ENCODE results near the gene B3GALT4.
"Not testable (repeated sequence)": the region's sequence is repeated elsewhere in the genome, so short reads cannot be mapped to it uniquely, and the experiment has no call there.

The B3GALT4 gene

GRCh38 chr6:33272275-33273128 lies 4.4 kb upstream of the B3GALT4 start:
- no peak for DNase-seq

DNA sequence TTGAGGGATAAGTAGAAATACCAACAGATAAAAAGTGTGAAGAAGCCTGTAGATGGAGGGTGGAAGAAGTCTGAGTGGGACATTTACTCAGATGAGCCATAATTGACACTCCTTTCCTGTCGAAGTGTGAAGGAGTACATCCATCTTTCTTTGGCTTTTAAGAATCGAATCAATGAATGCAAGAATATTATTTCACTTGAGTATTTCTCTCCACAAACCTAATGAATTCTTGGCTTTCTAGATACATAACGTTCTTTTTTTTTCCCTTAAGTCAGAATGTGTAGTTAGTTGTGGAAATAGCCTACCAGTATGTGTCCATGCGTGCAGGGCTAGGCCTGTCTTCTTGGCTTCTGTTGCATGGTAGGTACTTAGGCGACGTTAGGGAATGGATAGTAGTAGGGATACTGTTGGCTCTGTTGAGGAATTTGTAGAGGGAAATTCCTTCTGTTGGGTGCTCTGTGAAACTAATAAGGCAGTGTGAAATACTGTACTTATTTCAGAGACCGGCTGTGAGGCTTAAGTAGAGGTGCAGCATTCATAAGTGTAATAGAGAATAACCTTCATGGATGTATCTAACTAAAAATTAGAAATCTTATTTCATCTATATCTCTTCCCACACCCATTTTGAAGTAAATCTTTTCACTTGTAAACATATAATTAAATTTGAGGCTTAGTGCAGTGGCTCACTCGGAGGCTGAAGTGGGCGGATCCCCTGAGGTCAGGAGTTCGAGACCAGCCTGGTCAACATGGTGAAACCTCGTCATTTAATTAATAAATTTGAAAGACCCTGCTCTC lies 3.6 kb upstream of the B3GALT4 start:
- DNase-seq = no peak

GRCh38 chr6:33273924-33274902 lies 2.7 kb upstream of the B3GALT4 start:
- no peak for DNase-seq

DNA sequence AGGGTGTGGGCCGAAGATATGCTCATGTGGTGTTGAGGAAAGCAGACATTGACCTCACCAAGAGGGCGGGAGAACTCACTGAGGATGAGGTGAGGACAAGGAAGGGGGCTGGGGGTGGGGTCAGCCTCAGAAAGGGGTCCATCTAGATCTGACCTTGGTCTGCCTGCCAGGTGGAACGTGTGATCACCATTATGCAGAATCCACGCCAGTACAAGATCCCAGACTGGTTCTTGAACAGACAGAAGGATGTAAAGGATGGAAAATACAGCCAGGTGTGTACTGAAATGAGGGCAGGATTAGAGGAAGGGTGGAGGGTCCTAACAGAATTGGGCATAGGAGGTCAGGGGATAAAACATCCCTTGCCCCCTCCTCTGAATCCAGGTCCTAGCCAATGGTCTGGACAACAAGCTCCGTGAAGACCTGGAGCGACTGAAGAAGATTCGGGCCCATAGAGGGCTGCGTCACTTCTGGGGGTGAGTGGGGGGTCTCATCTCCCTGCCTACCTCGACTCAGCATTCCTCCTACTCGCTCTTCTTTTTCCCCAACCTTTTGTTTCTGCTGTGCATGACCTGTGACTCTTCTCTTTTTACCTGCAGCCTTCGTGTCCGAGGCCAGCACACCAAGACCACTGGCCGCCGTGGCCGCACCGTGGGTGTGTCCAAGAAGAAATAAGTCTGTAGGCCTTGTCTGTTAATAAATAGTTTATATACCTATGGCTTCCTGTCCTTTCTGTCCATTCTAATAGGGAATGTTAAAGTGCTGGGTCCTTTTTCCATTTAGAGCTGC lies 935 bp upstream of the B3GALT4 start:
- not testable (repeated sequence) for DNase-seq

DNA sequence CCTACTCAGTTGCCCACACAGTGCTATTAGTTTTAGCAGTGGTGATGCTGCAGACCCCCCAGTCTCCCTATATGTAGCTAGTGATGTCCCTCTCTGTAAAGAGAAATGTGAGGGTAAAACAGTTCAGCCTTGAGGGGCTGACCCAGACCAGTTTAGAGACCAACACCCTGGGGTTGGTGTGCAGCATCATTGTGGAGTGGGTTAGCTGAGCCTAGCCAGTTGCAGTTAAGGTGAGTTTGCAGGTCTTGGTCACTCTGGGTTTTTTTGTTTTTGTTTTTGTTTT lies 401 bp upstream of the B3GALT4 start:
- no peak for DNase-seq

DNA sequence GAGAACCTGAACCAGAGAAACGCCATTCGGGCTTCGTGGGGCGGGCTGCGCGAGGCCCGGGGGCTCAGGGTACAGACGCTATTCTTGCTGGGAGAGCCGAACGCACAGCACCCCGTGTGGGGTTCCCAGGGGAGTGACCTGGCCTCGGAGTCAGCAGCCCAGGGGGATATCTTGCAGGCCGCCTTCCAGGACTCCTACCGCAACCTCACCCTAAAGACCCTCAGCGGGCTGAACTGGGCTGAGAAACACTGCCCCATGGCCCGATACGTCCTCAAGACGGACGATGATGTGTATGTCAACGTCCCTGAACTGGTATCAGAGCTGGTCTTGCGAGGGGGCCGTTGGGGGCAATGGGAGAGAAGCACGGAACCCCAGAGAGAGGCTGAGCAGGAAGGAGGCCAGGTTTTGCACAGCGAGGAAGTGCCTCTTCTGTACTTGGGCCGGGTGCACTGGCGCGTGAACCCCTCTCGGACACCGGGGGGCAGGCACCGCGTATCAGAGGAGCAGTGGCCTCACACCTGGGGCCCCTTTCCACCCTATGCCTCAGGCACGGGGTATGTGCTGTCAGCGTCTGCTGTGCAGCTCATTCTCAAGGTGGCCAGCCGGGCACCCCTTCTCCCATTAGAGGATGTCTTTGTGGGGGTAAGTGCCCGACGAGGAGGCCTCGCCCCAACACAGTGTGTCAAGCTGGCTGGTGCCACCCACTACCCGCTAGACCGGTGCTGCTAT lies 904 bp downstream of the B3GALT4 start:
- no peak for DNase-seq

DNA sequence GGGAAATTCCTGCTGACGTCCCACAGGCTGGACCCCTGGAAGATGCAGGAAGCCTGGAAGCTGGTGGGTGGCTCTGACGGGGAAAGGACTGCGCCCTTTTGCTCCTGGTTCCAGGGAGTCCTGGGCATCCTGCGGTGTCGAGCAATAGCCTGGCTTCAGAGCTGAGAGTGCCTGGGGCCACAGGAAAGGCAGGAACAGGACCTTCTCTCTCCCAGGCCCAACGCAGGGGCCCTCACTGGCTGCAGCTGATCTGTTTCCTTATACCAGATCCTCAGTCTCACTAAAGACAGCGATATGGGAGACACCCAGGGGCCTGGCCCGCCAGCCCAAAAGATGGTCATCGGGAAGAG lies 1.4 kb downstream of the B3GALT4 start:
- DNase-seq = no peak

GRCh38 chr6:33278810-33279209 lies 1.9 kb downstream of the B3GALT4 start:
- no peak for DNase-seq

DNA sequence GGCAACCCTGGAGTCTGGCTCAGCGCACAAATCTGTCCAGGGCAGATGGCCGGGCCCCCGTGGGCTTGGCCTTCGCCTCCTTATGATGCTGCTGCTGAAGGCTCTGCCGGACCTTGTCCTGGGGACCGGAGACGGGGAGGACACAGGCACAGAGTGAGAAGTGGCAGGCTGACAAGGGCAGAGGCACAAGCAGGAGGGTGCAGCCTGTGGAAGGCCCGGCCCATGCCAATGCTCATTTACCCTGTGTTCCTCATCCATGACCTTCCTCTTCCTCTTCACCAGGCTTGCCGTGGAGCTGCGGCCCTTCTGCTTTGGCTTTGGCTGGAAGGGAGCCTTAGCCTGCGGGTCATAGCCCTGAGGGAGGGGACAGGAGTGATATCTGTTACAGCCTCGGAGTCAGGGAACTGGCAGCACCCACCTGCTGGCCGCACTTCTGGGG lies 2.4 kb downstream of the B3GALT4 start:
- no peak for DNase-seq

- DNase-seq = no peak
Measured at GRCh38 chr6:33279971-33280511, 3.1 kb downstream of the B3GALT4 start.

GRCh38 chr6:33280539-33280938 lies 3.6 kb downstream of the B3GALT4 start:
- DNase-seq = no peak

DNA sequence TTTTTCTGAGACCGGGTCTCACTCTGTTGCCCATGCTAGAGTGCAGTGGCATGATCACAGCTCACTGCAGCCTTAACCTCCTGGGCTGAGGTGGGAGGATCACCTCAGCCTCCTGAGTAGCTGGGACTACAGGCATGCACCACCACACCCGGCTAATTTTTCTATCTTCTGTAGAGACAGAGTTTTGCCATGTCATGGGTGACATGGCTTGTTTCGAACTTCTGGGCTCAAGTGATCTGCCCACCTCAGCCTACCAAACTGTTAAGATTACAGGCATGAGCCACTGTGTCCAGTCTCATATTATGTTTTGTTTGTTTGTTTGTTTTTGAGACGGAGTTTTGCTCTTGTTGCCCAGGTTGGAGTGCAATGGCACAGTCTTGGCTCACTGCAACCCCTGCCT lies 8.3 kb downstream of the B3GALT4 start:
- DNase-seq = not testable (repeated sequence)

DNA sequence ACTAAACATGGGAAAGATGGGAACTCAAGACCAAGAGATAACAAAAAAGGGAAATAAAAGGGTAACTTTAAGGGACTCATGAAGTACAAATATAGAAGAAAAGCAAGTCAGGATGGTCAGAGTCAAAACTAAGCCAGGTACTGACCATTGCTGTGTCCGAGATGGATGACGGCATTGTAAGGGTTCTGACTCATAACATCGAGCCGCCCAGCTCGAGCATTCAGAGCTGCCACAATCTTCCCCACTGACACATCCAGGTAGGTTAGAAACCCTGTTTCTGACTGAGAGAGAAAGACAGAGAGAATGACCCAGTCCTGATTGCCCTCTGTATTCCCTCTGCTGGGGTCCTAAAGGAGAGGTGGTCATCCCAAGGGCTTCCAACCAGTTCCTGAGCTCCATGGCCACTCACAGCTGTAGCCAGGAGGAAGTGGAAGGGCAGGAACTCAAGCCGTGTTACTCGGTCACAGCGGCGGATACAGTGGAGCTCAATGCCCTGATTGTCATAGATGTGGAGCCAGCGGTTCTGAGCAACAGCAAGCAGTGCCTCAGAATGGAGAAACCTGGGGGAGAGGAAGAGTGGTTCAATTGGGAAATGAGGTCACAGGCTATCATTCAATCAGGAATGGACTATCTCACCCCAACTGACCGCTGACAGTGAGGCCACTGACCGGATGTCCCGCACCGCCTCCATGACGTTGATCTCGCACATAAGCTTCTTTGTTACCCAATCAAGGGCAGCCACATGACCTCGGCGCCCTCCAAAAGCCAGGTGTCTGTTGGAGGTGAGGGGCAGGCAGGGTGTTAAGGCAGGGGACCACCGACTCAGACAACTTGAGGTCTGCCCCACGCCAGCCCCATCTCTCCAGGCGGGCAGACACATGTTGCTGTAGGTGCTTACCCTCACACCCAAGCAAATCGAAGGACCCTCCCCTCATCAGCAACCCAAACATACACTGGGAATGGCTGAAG lies 10.3 kb downstream of the B3GALT4 start:
- DNase-seq = no peak

GRCh38 chr6:33288141-33288920 lies 11.4 kb downstream of the B3GALT4 start:
- DNase-seq = no peak

GRCh38 chr6:33288921-33289783 lies 12.2 kb downstream of the B3GALT4 start, which contains the start of the genes PFDN6 and WDR46:
Gene PFDN6 (plus strand): TSS chr6:33289601. CDS start chr6:33289857, 256 bp downstream.
Gene WDR46 (minus strand): TSS chr6:33289239. CDS start chr6:33289170, 69 bp downstream.
- peak; percentile 65 for DNase-seq

- no peak for DNase-seq
Measured at GRCh38 chr6:33289784-33290315, 12.9 kb downstream of the B3GALT4 start.

DNA sequence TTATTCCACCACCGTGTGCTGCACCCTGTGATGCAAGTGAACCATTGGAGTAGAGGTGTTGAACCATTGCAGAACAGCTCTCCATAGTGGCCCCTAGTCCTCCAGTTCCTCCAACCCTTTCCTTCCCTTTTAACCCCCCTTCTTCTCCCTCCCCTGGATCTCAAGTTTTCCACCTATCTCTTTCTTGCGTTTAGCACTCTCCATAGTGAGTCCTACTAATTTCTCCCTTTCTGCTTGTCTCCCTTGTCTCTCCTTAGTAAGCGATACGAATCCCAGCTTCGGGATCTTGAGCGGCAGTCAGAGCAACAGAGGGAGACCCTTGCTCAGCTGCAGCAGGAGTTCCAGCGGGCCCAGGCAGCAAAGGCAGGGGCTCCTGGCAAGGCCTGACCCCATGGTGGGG lies 13.5 kb downstream of the B3GALT4 start:
- no peak for DNase-seq

Data from stimulated activated CD4-positive, alpha-beta T cell treated with anti-CD3 and anti-CD28 coated beads, Interleukin-12 subunit alpha, Interleukin-12 subunit beta, amount 100 ng/mL, for 4 hours (primary cell).